Endothelial cell of umbilical vein (primary cell): Measurements from ENCODE around the gene GALNT10.

ENCODE experiments used
- EZH2 ChIP-seq: IDR thresholded peaks from 2 replicates; pipeline ENCODE4 v1.6.1; 2012; ENCODE audit warnings: borderline replicate concordance, low read depth, mild to moderate bottlenecking, moderate library complexity, low read length, inconsistent platforms; ENCODE audit not compliant: severe bottlenecking
- POLR2A ChIP-seq: IDR thresholded peaks from 2 replicates; pipeline ENCODE4 v1.6.1; 2012; ENCODE audit warnings: low read depth, mild to moderate bottlenecking, control low read depth, low read length
- POLR2AphosphoS5 ChIP-seq: IDR thresholded peaks from 2 replicates; pipeline ENCODE4 v1.6.1; 2012; ENCODE audit warnings: low read depth, mild to moderate bottlenecking, control low read depth, low read length, moderate library complexity; ENCODE audit not compliant: insufficient read depth
- TF ChIP-seq, protein P1 (sequence below), 2 donors: IDR thresholded peaks; 1 replicate in 1 of 2; 2 replicates in 1 of 2; pipeline ENCODE4 v1.5.1; 2011; ENCODE audit warnings: low read length in 2 of 2, mild to moderate bottlenecking in 2 of 2, moderate library complexity in 2 of 2, control low read depth in 1 of 2, inconsistent platforms in 1 of 2, low read depth in 1 of 2; ENCODE audit not compliant: insufficient read depth in 1 of 2; ENCODE audit errors: extremely low read depth in 1 of 2

DNA sequence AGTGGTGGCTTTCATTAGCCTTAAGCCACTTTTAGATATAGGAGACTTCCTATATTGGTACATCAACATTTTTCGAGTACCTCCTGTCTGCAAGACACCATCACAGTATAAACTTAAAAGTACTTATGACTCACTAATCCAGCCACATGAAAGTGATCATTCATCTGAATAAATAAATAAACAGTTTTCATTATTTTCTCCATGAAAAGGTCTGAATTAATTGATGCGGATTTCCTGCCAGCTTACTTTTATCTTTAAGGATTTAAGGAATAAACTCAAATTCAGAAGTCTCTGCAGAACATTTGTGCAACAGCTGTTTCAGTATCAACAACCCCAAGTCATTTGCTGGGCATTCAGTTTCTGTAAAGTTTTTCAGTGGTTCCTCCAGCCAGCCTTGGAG, 259.3 kb downstream of the GALNT10 start:
- TF ChIP-seq, protein P1, sequence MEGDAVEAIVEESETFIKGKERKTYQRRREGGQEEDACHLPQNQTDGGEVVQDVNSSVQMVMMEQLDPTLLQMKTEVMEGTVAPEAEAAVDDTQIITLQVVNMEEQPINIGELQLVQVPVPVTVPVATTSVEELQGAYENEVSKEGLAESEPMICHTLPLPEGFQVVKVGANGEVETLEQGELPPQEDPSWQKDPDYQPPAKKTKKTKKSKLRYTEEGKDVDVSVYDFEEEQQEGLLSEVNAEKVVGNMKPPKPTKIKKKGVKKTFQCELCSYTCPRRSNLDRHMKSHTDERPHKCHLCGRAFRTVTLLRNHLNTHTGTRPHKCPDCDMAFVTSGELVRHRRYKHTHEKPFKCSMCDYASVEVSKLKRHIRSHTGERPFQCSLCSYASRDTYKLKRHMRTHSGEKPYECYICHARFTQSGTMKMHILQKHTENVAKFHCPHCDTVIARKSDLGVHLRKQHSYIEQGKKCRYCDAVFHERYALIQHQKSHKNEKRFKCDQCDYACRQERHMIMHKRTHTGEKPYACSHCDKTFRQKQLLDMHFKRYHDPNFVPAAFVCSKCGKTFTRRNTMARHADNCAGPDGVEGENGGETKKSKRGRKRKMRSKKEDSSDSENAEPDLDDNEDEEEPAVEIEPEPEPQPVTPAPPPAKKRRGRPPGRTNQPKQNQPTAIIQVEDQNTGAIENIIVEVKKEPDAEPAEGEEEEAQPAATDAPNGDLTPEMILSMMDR (IDR thresholded peaks at IDR 0.05; ENCODE audit: extremely low read depth in 1 of 2, insufficient read depth in 1 of 2, low read depth in 1 of 2, low read length in 2 of 2), result no peak
- TF ChIP-seq POLR2AphosphoS5 (no peak), POLR2A (no peak), EZH2 (no peak)
